ENCODE data around the gene SUGCT. TPM values are rescaled to one million over a fixed set of nuclear protein-coding genes. Genes with fewer than 3 reads are reported as not detected.

The SUGCT gene
- total and polyA plus RNA-seq, 2 of the 13 experiments (the other 11 are each of a cell fraction or from before 2014, with no cell fraction given), result 10.1 to 22.2 TPM

DNA sequence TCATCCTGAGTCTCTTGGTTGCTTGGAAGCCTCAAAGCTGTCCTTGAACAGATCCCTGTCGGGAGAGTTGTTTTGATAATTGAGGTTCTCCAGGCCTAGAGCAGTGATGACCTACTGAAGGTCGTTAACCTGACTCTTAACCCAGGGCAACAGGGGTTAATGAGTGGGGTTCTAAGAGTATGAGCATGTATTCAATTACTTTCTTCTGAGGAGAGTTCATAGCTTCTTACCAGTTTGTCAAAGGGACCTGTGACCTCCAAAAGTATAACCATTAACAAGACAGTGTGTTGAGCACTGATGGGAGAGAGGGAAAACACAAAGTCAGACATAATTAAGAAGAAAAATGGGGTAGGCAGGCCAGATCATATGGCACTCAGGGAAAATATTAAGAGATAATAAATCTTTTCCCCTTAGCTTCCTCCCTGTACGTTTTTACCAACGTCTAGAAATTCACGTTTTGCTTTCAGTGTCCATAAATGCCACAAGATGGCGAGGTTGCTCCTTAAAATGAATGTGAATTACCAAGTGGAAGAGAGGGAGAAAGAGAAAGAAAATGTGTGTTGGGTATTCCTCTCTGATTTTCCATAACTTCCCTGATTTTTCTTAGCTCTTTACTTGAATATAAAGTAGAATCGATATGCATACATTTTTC lies 97.6 kb downstream of the SUGCT start:
- Histone ChIP-seq H3K79me2 (ENCODE audit: insufficient read depth, low read length) (no peaks in the 10 kb centered on the region), H3K27me3 (ENCODE audit: control insufficient read depth in 1 of 2, insufficient read depth in 2 of 2, low read length in 2 of 2) (no peaks in the 10 kb centered on the region), H3K27ac (ENCODE audit: extremely low read length, insufficient read depth, low read length) (no peak overlapping the region), H4K20me1 (ENCODE audit: insufficient read depth, low read length) (no peaks in the 10 kb centered on the region), H3K4me1 (ENCODE audit: insufficient read depth, low read length) (no peaks in the 10 kb centered on the region; the same call in 1 of the 2 replicates), H3K9me3 (ENCODE audit: low read length) (no peaks in the 10 kb centered on the region), H3K4me2 (ENCODE audit: low read depth, low read length) (no peak overlapping the region), H3K4me3 (replicated peaks in 1 of 3; ENCODE audit: insufficient read depth in 1 of 3, low read depth in 2 of 3, low read length in 3 of 3) (no peak overlapping the region), H2AFZ (ENCODE audit: low read length) (no peak overlapping the region), H3K9ac (ENCODE audit: insufficient read depth, low read depth, low read length) (no peak overlapping the region), H3K36me3 (replicated peaks in 1 of 2; ENCODE audit: control insufficient read depth in 1 of 2, insufficient read depth in 2 of 2, low read length in 2 of 2) (no peaks in the 10 kb centered on the region)
- CTCF ChIA-PET (ENCODE audit: low intra/inter-chr PET ratio, low total read pairs), result interaction anchor here (0.8 kb wide), 1 partner anchor 1500 kb away, joined by 3 read pairs; no protein-coding TSS in a partner anchor
- in situ Hi-C loops (cut with HindIII; ENCODE audit: extremely low pct_ligation_motif_present, low pct_unique_long_range_greater_than_20kb), result loop anchor here (25.0 kb wide), 1 partner anchor 1480 kb away; the partner anchor contains the start of gene INHBA
- no TSS peak for BruUV-seq (replicated peaks)
- 23% methylated on average over 7 of the region's 7 CpGs for WGBS (ENCODE audit: low lambda C conversion rate)
- DNase-seq (ENCODE audit: low spot score) (peak; percentile 43), ATAC-seq (peak; percentile 75), FAIRE-seq (peak; percentile 64)
- POLR2A ChIA-PET, result no interaction called here
- TF ChIP-seq STAG1 (CRISPR knock-in tag; IDR thresholded peaks at IDR 0.05) (peak; percentile 79), DPF2 (CRISPR knock-in tag; IDR thresholded peaks at IDR 0.05; ENCODE audit: borderline replicate concordance, low read depth) (no peak), SMC3 (IDR thresholded peaks at IDR 0.05; ENCODE audit: low read length) (peak; percentile 52)
- TF ChIP-seq, protein P1, sequence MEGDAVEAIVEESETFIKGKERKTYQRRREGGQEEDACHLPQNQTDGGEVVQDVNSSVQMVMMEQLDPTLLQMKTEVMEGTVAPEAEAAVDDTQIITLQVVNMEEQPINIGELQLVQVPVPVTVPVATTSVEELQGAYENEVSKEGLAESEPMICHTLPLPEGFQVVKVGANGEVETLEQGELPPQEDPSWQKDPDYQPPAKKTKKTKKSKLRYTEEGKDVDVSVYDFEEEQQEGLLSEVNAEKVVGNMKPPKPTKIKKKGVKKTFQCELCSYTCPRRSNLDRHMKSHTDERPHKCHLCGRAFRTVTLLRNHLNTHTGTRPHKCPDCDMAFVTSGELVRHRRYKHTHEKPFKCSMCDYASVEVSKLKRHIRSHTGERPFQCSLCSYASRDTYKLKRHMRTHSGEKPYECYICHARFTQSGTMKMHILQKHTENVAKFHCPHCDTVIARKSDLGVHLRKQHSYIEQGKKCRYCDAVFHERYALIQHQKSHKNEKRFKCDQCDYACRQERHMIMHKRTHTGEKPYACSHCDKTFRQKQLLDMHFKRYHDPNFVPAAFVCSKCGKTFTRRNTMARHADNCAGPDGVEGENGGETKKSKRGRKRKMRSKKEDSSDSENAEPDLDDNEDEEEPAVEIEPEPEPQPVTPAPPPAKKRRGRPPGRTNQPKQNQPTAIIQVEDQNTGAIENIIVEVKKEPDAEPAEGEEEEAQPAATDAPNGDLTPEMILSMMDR (CRISPR knock-in tag; IDR thresholded peaks at IDR 0.05), result peak; percentile 71
- intact Hi-C loops (cut with micrococcal nuclease; ENCODE audit: unreplicated experiment), result loop anchor here (1.0 to 2.0 kb wide), 2 partner anchors 372 to 1464 kb away; no protein-coding TSS in a partner anchor

DNA sequence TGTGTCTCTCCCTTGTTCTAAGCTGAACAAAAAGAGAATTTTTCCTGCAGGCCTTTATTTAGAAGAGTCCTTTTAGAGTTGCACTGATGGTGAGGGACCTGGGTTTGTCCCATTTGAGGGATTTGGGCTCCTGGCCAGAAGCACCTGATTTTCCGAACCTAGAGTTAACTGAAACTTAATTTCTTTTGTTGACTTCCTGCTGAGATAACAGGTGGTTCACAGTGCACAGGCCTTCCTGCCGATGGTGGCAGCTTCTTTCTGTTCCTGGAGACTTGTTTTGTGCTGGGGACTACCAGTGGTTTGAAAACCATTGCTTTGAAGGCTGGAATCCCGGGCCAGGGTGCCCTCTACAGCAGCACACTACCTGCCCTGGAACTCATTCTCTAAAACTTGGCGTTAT lies 99.2 kb downstream of the SUGCT start:
- Histone ChIP-seq H2AFZ (ENCODE audit: low read length) (no peak overlapping the region), H3K9ac (ENCODE audit: insufficient read depth, low read depth, low read length) (no peak overlapping the region), H3K4me2 (ENCODE audit: low read depth, low read length) (no peak overlapping the region), H3K9me3 (ENCODE audit: low read length) (no peaks in the 10 kb centered on the region), H4K20me1 (ENCODE audit: insufficient read depth, low read length) (no peaks in the 10 kb centered on the region), H3K27ac (ENCODE audit: extremely low read length, insufficient read depth, low read length) (no peak overlapping the region), H3K36me3 (replicated peaks in 1 of 2; ENCODE audit: control insufficient read depth in 1 of 2, insufficient read depth in 2 of 2, low read length in 2 of 2) (no peaks in the 10 kb centered on the region), H3K4me3 (replicated peaks in 1 of 3; ENCODE audit: insufficient read depth in 1 of 3, low read depth in 2 of 3, low read length in 3 of 3) (no peak overlapping the region), H3K79me2 (ENCODE audit: insufficient read depth, low read length) (no peaks in the 10 kb centered on the region), H3K4me1 (ENCODE audit: insufficient read depth, low read length) (no peaks in the 10 kb centered on the region; the same call in 1 of the 2 replicates), H3K27me3 (ENCODE audit: control insufficient read depth in 1 of 2, insufficient read depth in 2 of 2, low read length in 2 of 2) (no peaks in the 10 kb centered on the region)
- no peak for DNase-seq (ENCODE audit: low spot score)
- ChIA-PET POLR2A (no interaction called here), CTCF (ENCODE audit: low intra/inter-chr PET ratio, low total read pairs) (no interaction called here)
- no peak for FAIRE-seq
- ATAC-seq, result no peak
- intact Hi-C loops (cut with micrococcal nuclease; ENCODE audit: unreplicated experiment), result no loop called here
- WGBS (ENCODE audit: low lambda C conversion rate), result 76% methylated on average over 4 of the region's 4 CpGs
- BruUV-seq (replicated peaks), result no TSS peak
- in situ Hi-C loops (cut with HindIII; ENCODE audit: extremely low pct_ligation_motif_present, low pct_unique_long_range_greater_than_20kb), result loop anchor here (25.0 kb wide), 1 partner anchor 1478 kb away; the partner anchor contains the start of gene INHBA
- no peak for TF ChIP-seq KAT8 (CRISPR knock-in tag; IDR thresholded peaks at IDR 0.05)
- no peak for TF ChIP-seq BORCS8-MEF2B (CRISPR knock-in tag; IDR thresholded peaks at IDR 0.05)
- TF ChIP-seq, protein P2, sequence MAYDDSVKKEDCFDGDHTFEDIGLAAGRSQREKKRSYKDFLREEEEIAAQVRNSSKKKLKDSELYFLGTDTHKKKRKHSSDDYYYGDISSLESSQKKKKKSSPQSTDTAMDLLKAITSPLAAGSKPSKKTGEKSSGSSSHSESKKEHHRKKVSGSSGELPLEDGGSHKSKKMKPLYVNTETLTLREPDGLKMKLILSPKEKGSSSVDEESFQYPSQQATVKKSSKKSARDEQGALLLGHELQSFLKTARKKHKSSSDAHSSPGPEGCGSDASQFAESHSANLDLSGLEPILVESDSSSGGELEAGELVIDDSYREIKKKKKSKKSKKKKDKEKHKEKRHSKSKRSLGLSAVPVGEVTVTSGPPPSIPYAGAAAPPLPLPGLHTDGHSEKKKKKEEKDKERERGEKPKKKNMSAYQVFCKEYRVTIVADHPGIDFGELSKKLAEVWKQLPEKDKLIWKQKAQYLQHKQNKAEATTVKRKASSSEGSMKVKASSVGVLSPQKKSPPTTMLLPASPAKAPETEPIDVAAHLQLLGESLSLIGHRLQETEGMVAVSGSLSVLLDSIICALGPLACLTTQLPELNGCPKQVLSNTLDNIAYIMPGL (CRISPR knock-in tag; IDR thresholded peaks at IDR 0.05; ENCODE audit: borderline replicate concordance in 1 of 2, low read depth in 1 of 2), result no peak
- no peak for TF ChIP-seq U2AF2 (IDR thresholded peaks at IDR 0.05; ENCODE audit: low read depth, low read length)
- TF ChIP-seq ZKSCAN5 (CRISPR knock-in tag; IDR thresholded peaks at IDR 0.05), result no peak
- no peak for TF ChIP-seq CCDC6 (CRISPR knock-in tag; IDR thresholded peaks at IDR 0.05)
- no peak for TF ChIP-seq ZNF879 (CRISPR knock-in tag; IDR thresholded peaks at IDR 0.05)
- TF ChIP-seq ZNF33B (CRISPR knock-in tag; IDR thresholded peaks at IDR 0.05), result no peak
- no peak for TF ChIP-seq ZBTB42 (CRISPR knock-in tag; IDR thresholded peaks at IDR 0.05)
- TF ChIP-seq ZNF251 (CRISPR knock-in tag; IDR thresholded peaks at IDR 0.05), result no peak
- TF ChIP-seq REL (CRISPR knock-in tag; conservative IDR thresholded peaks at IDR 0.05), result no peak
